Urinary bladder (tissue), 4 donors: Measurements from ENCODE around the gene OSBPL1A. TPM values are rescaled to one million over a fixed set of nuclear protein-coding genes. Genes with fewer than 3 reads are reported as not detected.

Experiments used
- DNase-seq: peaks from one replicate; pipeline ENCODE4 v3.0.0-alpha.2; 2015; ENCODE audit errors: extremely low spot score
- H3K27ac ChIP-seq: one replicate; pipeline ENCODE4 v1.5.1; 2013; ENCODE audit warnings: low read depth, mild to moderate bottlenecking, moderate library complexity
- H3K36me3 ChIP-seq: one replicate; pipeline ENCODE4 v1.6.1; 2013; ENCODE audit warnings: mild to moderate bottlenecking, moderate library complexity; ENCODE audit not compliant: insufficient read depth
- H3K4me1 ChIP-seq: one replicate; pipeline ENCODE4 v1.6.1; 2013; ENCODE audit warnings: mild to moderate bottlenecking, moderate library complexity; ENCODE audit not compliant: insufficient read depth
- H3K4me3 ChIP-seq: one replicate; pipeline ENCODE4 v1.5.1; 2013; ENCODE audit warnings: low read depth, low read length
- WGBS: extraction: QIAGEN DNeasy Blood & Tissue Kit; methylation state at CpG from one replicate; pipeline ENCODE4 v1.1.7; 2013; 5-methylcytosine and 5-hydroxymethylcytosine counted together
- polyA plus RNA-seq: library from polyadenylated mRNA; stranded (reverse); fragments of 200-250 nt; gene quantifications from one replicate; pipeline ENCODE4 v1.2.3, GENCODE V29; 2013
- small RNA-seq: library from RNA; depleted of rRNA; stranded (forward); fragments of <200 nt; gene quantifications from one replicate; pipeline ENCODE3, GENCODE V24; 2014
- total RNA-seq: library from RNA; depleted of rRNA; stranded (reverse); fragments of >200 nt; gene quantifications from one replicate; pipeline ENCODE4 v1.2.3, GENCODE V29; 2014
- donor health status: healthy with polysubstance abuse.
- donor health status: healthy.

The OSBPL1A gene
- total and polyA plus RNA-seq, 2 donors = 46.6 to 53.3 TPM

GRCh38 chr18:24114924-24115549 is 282.6 kb downstream of the OSBPL1A start:
- WGBS = 87% methylated on average over 4 of the region's 4 CpGs
- Histone ChIP-seq H3K4me1 (no peaks in the 10 kb centered on the region), H3K4me3 (no peak overlapping the region), H3K27ac (no peak overlapping the region), H3K36me3 (no peaks in the 10 kb centered on the region)
- no peak for DNase-seq

- Histone ChIP-seq H3K27ac (no peak overlapping the region), H3K36me3 (no peaks in the 10 kb centered on the region), H3K4me3 (no peak overlapping the region), H3K4me1 (no peaks in the 10 kb centered on the region)
- no peak for DNase-seq
- 85% methylated on average over 15 of the region's 15 CpGs for WGBS
These were observed 284.6 kb downstream of the OSBPL1A start for GRCh38 chr18:24112874-24113615.

- 88% methylated on average over 4 of the region's 4 CpGs for WGBS
- H3K27ac ChIP-seq = no peak overlapping the region
These were observed 285.2 kb downstream of the OSBPL1A start for GRCh38 chr18:24112464-24112863.

More at GRCh38 chr18:24112464-24112863, 285.2 kb downstream of the OSBPL1A start:
- Histone ChIP-seq H3K4me1 (no peaks in the 10 kb centered on the region), H3K36me3 (no peaks in the 10 kb centered on the region), H3K4me3 (no peak overlapping the region)
- no peak for DNase-seq

Small RNA genes within 50 kb of the gene (small RNA-seq; reads per million reads assigned to genes)
- gene MIR320C2 (not detected), gene RF00017 (not detected), gene RF00019 (not detected), gene RNA5SP452 (not detected), gene RNU5A-6P (2.9 reads per million, percentile 89 among the genes with 10 or more reads in this experiment), gene RNU6-435P (not detected)

Other genes starting within 250 kb of the OSBPL1A start
- gene IMPACT, start 28.8 kb upstream of the OSBPL1A start, total RNA-seq = 42.6 TPM
- gene IMPACT, start 28.8 kb upstream of the OSBPL1A start, polyA plus RNA-seq = 14.6 TPM
- 0.26 TPM for gene HRH4, start 62.8 kb upstream of the OSBPL1A start, total RNA-seq
- gene HRH4, start 62.8 kb upstream of the OSBPL1A start, polyA plus RNA-seq = 0.05 TPM